HG03558 (cell line): ENCODE results near the gene PIK3CA.

Experiments used
- ATAC-seq: cut with Tn5 transposase; IDR thresholded peaks from one replicate; pipeline ENCODE4 v1.9.1; 2021; ENCODE audit warnings: moderate number of reproducible peaks; ENCODE audit not compliant: unreplicated experiment; ENCODE audit errors: extremely low read depth

PIK3CA gene

DNA sequence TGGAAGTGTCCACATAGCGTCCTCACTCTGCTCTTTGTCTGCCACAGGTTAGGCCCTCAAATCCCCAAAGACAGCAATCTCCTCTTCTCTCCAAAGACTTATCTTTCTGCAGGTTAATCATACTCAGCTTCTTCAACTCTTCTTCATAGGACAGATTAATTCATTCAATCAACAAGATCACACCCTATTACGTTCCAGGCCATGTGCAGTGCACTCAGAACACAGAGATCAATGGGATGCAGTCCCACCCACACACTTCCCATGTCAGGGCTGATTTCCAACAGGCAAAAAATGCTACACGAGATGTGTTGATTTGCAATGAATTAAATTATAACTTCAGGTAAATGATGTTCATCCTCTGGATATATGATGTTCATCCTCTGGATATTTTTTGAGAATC is 141.1 kb downstream of the PIK3CA start:
- ATAC-seq, result no peak
